PC-9 (cell line): Measurements from ENCODE around the gene LSM7. TPM values are rescaled to one million over a fixed set of nuclear protein-coding genes. Genes with fewer than 3 reads are reported as not detected.

Experiments
- BruUV-seq: library from RNA; stranded (reverse); fragments of 400-500 nt; replicated peaks from 2 replicates; lab custom pipeline; 2021; lab: Mats Ljungman, UMichigan
- CTCF ChIA-PET: fragments of 300-600 bp; sonication (Branson Sonifier 250); formaldehyde crosslinking; loops from one replicate; lab custom pipeline; 2022; ENCODE audit warnings: antibody characterized with exemption; lab: Charles Lee
- POLR2A ChIA-PET: fragments of 300-600 bp; sonication (Branson Sonifier 250); formaldehyde crosslinking; loops from one replicate; lab custom pipeline; 2022; ENCODE audit warnings: antibody characterized with exemption; ENCODE audit not compliant: unreplicated experiment; lab: Charles Lee
- DNase-seq, 2 experiments: peaks; one replicate each; pipeline versions ENCODE4 v3.0.0 to v3.0.0-alpha.2; 2015 to 2022; ENCODE audit warnings: mixed read lengths in 1 of 2
- H2AFZ ChIP-seq: fragments of 200-600 bp; sonication (generic); 2 replicates; pipeline ENCODE4 v1.8.1; 2017; ENCODE audit warnings: antibody characterized with exemption
- H3F3A ChIP-seq: fragments of 200-600 bp; sonication (generic); 2 replicates; pipeline ENCODE4 v1.8.1; 2017; ENCODE audit warnings: antibody characterized with exemption, mild to moderate bottlenecking, low read depth; ENCODE audit not compliant: insufficient read depth
- H3K27ac ChIP-seq: fragments of 200-600 bp; sonication (generic); 2 replicates; pipeline ENCODE4 v1.6.1; 2016; ENCODE audit warnings: mixed run types
- H3K27me3 ChIP-seq: fragments of 200-600 bp; sonication (generic); 2 replicates; pipeline ENCODE4 v1.6.1; 2016; ENCODE audit warnings: low read depth, mixed run types; ENCODE audit not compliant: insufficient read depth
- H3K36me3 ChIP-seq: fragments of 200-600 bp; sonication (generic); 2 replicates; pipeline ENCODE4 v1.6.1; 2016; ENCODE audit warnings: low read depth, mixed run types
- H3K4me1 ChIP-seq: fragments of 200-600 bp; sonication (generic); replicated peaks from 2 replicates; pipeline ENCODE4 v1.6.1; 2016; ENCODE audit warnings: mixed run types; ENCODE audit not compliant: insufficient read depth
- H3K4me2 ChIP-seq: fragments of 200-600 bp; sonication (generic); 2 replicates; pipeline ENCODE4 v1.6.1; 2017; ENCODE audit warnings: mixed run types
- H3K4me3 ChIP-seq: fragments of 200-600 bp; sonication (generic); 2 replicates; pipeline ENCODE4 v1.6.1; 2016; ENCODE audit warnings: mixed run types
- H3K79me2 ChIP-seq: fragments of 200-600 bp; sonication (generic); 2 replicates; pipeline ENCODE4 v1.6.1; 2017; ENCODE audit warnings: low read depth, mixed run types
- H3K9me2 ChIP-seq: fragments of 200-600 bp; sonication (generic); 2 replicates; pipeline ENCODE4 v1.8.1; 2017; ENCODE audit warnings: mild to moderate bottlenecking; ENCODE audit not compliant: insufficient read depth
- H3K9me3 ChIP-seq: fragments of 200-600 bp; sonication (generic); 2 replicates; pipeline ENCODE4 v1.8.1; 2016; ENCODE audit warnings: low read depth; ENCODE audit not compliant: insufficient read depth
- H4K20me1 ChIP-seq: fragments of 200-600 bp; sonication (generic); 2 replicates; pipeline ENCODE4 v1.8.1; 2017; ENCODE audit not compliant: insufficient read depth
- EZH2 ChIP-seq: fragments of 200-600 bp; sonication (generic); IDR thresholded peaks from 2 replicates; pipeline ENCODE4 v1.8.0; 2017; ENCODE audit warnings: antibody characterized with exemption, low read depth
- intact Hi-C: fragments of 100-400 bp; cut with micrococcal nuclease; formaldehyde crosslinking; loops from one replicate; pipeline ENCODE4 v1.10.0; 2022; ENCODE audit not compliant: unreplicated experiment
- total RNA-seq: library from RNA; stranded (reverse); gene quantifications from 2 replicates; pipeline ENCODE4 v1.2.3, GENCODE V29; 2021
- TF ChIP-seq, protein P1 (sequence below): fragments of 200-600 bp; sonication (generic); conservative IDR thresholded peaks from 2 replicates; pipeline ENCODE4 v1.6.1; 2017; ENCODE audit warnings: mixed run types, antibody characterized with exemption, mild to moderate bottlenecking, moderate library complexity

The LSM7 gene
- total RNA-seq, 1 experiment from 2014 or later = 80.2 TPM

DNA sequence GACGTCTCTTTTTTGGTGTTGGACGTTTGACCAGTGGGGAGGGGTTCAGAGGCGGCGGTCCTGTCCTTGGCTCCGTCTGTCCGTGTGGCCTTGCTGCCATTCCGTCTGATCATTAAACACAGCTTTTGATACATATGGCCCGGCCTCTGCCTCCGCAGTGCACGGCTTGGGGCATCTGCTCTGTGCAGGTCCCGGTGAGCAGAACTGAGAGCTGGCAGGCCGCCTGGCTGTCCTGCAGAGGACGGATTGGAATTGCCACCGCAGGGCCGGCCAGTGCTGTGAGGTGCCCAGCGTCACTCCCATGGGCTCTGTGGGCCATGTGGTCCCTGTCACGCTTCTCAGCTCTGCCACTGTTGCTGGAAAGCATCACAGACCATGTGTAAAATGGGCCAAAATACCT, 26.3 kb upstream of the LSM7 start:
- Histone ChIP-seq H3K9me3 (no peaks in the 10 kb centered on the region), H3K9me2 (no peaks in the 10 kb centered on the region), H3K4me1 (no peaks in the 10 kb centered on the region), H4K20me1 (no peaks in the 10 kb centered on the region), H3F3A (no peaks in the 10 kb centered on the region), H3K27me3 (no peaks in the 10 kb centered on the region), H3K27ac (no peak overlapping the region), H3K36me3 (no peaks in the 10 kb centered on the region), H3K4me3 (no peak overlapping the region), H2AFZ (no peak overlapping the region), H3K79me2 (no peaks in the 10 kb centered on the region), H3K4me2 (no peak overlapping the region)
- intact Hi-C loops = no loop called here
- no peak for DNase-seq
- ChIA-PET POLR2A (no interaction called here), CTCF (no interaction called here)
- BruUV-seq = no TSS peak
- TF ChIP-seq EZH2 = no peak
- TF ChIP-seq, protein P1, sequence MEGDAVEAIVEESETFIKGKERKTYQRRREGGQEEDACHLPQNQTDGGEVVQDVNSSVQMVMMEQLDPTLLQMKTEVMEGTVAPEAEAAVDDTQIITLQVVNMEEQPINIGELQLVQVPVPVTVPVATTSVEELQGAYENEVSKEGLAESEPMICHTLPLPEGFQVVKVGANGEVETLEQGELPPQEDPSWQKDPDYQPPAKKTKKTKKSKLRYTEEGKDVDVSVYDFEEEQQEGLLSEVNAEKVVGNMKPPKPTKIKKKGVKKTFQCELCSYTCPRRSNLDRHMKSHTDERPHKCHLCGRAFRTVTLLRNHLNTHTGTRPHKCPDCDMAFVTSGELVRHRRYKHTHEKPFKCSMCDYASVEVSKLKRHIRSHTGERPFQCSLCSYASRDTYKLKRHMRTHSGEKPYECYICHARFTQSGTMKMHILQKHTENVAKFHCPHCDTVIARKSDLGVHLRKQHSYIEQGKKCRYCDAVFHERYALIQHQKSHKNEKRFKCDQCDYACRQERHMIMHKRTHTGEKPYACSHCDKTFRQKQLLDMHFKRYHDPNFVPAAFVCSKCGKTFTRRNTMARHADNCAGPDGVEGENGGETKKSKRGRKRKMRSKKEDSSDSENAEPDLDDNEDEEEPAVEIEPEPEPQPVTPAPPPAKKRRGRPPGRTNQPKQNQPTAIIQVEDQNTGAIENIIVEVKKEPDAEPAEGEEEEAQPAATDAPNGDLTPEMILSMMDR = no peak

DNA sequence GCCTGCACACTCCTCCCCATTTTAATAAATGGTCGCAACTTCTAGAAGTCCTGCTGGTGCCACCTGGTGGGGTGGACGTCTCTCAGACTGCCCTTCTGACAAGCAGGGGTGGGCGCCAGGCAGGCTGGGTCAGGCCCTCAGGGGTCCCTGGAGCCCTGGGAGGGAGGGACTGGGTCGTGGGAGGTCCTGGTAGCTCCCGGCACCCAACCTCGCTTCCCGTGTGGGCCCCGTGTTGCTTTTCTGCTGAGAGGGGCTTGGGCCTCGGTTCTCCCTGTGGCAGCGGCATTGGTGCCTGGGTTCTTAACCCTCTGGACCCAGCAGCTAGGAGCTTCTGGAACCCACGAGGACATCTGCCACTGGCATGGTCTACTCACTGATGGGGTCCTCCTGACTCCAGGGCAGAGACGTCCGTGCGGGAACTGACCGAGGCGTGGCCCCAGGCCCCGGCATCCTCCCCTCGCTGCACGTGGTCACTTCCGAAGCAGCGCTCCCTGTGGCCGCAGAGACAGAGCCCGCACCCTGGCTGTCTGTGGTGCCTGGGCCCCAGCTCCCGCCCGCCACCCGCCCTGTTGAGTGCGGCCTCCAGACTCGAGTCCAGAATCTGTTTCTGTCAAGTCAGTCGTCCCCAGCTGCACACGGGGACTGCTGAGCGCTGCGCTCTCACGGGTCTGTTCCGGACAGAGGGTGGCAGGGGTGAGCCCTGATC, 25.7 kb upstream of the LSM7 start:
- Histone ChIP-seq H3K36me3 (no peaks in the 10 kb centered on the region), H2AFZ (no peak overlapping the region), H3K27me3 (no peaks in the 10 kb centered on the region), H3K4me1 (no peaks in the 10 kb centered on the region), H3K4me2 (no peak overlapping the region), H3K4me3 (no peak overlapping the region), H3K27ac (no peak overlapping the region), H3K9me3 (no peaks in the 10 kb centered on the region), H3F3A (no peaks in the 10 kb centered on the region), H3K79me2 (no peaks in the 10 kb centered on the region), H4K20me1 (no peaks in the 10 kb centered on the region), H3K9me2 (no peaks in the 10 kb centered on the region)
- TF ChIP-seq EZH2 = no peak
- TF ChIP-seq, protein P1 = no peak
- BruUV-seq = no TSS peak
- no peak for DNase-seq
- ChIA-PET POLR2A (no interaction called here), CTCF (no interaction called here)
- intact Hi-C loops = no loop called here

DNA sequence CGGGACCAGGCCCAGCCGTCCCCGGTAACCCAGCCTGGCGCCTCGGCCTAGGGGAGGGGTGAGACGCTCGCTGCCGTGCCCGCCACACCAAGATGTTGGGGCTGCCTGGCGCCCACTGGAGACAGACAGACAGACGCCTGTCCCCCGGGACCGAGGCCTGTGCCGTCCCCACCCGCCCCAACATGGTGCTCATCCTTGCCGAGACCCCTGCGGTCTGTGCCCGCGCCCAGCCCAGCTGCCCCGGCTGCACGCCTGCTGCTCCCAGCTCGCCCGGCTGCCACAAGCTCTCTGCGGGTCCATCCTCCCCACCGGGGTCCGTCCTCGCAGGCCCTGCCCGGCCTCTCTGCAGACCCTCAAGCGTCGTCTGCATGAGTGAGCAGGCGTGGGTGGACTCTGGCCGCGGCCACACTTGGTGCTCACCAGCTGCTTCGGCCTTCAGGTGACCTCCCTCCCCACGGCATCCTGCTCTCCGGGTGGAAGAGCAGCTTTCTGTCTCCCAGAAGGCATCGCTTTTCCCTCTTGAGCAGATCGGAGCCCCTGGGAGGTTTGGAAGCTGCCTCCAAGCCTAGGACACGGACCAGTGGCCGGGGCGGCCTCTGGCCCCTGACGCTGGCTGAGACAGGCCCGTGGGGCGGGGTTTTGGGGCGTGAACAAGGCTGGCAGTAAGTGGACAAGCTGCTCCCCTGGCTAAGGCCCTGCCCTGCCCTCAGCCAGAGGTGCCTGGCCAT, 24.9 kb upstream of the LSM7 start:
- no peak for TF ChIP-seq EZH2
- TF ChIP-seq, protein P1 = no peak
- no peak for DNase-seq
- Histone ChIP-seq H3K9me3 (no peaks in the 10 kb centered on the region), H3K9me2 (no peaks in the 10 kb centered on the region), H3K36me3 (no peaks in the 10 kb centered on the region), H2AFZ (no peak overlapping the region), H3K4me3 (no peak overlapping the region), H3K4me2 (no peak overlapping the region), H3K27ac (no peak overlapping the region), H4K20me1 (no peaks in the 10 kb centered on the region), H3K4me1 (no peaks in the 10 kb centered on the region), H3K27me3 (no peaks in the 10 kb centered on the region), H3F3A (no peaks in the 10 kb centered on the region), H3K79me2 (no peaks in the 10 kb centered on the region)
- ChIA-PET POLR2A (no interaction called here), CTCF (no interaction called here)
- intact Hi-C loops = no loop called here
- BruUV-seq = no TSS peak
